Activated CD4-positive, CD25-positive, alpha-beta regulatory T cell treated with anti-CD3 and anti-CD28 coated beads, Interleukin-2, amount 50 U/mL, for 24 hours (primary cell): ENCODE data around the gene PSMG4.

Source experiments
- ATAC-seq, 2 donors: fragments of 150-1000 bp; cut with Tn5 transposase; one replicate each; pipeline ENCODE4 v1.10.0; 2021; ENCODE audit warnings: mild to moderate bottlenecking in 1 of 2, moderate library complexity in 1 of 2

Gene PSMG4

DNA sequence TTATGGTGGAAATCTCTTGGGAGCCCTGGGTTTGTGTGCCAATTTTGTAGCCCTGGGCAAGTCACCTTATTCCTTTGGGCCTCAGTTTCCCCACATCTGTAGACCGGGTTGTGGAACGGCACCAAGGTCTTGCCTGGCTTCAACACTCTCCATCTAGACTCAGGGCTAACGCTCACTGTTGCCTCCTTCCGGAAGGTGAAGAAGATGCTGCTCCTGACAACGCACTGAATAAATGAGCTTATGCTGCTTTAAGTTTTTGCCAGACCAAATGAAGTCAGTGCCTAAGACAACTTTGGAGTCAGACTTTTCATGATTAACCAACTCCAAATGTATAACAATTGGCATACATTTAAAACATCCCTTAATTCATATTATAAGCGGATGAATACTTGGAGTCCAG, 53.1 kb downstream of the PSMG4 start:
- no peak for ATAC-seq

DNA sequence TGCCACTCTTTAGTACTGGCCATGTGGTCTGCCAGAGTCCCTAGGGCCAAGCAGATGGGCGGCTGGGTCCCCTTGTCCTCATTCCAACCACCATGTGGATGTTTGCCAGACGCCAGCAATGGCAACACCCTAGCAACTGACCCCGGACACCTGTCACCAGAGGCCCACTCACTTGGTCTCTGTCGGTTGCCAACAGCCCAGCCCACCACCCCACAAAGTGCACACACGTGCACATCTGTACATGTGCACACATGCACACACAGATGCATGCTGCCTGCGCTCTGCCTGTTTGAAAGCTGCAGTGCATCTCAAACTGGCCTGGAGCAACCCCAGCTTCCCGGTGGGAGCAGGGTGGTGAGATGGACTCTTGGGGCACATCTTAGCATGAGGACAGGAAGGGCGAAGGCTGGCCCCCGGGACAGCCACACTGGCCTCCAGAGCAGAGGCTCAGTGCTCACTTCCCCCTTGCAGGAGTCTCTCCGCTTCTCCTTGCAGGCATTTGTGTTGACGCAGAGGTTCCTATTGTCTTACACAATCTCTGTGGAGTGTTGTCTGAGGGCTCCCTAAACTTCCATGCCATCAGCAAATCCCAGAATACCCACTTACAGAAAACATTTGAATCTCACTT, 54.0 kb downstream of the PSMG4 start:
- no peak for ATAC-seq

DNA sequence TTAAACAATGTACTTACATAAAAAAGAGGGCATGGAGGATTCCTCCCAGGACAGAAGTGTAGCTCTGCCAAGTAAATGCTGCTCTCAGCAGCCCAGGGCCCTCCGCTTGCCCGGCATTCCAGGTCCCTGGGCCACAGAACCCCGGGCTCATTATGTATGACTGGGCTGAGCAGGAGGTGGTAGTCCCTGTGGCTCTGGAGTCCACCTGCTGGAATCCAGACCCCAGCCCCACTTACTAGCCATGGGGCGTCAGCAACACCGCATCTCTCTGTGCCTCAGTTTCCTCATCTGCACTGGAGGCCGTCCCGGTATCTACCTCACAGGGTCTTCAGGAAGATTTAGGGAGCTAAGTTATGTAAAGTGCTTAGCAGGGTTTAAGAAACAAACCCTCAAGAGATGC, 55.4 kb downstream of the PSMG4 start:
- ATAC-seq, result no peak

DNA sequence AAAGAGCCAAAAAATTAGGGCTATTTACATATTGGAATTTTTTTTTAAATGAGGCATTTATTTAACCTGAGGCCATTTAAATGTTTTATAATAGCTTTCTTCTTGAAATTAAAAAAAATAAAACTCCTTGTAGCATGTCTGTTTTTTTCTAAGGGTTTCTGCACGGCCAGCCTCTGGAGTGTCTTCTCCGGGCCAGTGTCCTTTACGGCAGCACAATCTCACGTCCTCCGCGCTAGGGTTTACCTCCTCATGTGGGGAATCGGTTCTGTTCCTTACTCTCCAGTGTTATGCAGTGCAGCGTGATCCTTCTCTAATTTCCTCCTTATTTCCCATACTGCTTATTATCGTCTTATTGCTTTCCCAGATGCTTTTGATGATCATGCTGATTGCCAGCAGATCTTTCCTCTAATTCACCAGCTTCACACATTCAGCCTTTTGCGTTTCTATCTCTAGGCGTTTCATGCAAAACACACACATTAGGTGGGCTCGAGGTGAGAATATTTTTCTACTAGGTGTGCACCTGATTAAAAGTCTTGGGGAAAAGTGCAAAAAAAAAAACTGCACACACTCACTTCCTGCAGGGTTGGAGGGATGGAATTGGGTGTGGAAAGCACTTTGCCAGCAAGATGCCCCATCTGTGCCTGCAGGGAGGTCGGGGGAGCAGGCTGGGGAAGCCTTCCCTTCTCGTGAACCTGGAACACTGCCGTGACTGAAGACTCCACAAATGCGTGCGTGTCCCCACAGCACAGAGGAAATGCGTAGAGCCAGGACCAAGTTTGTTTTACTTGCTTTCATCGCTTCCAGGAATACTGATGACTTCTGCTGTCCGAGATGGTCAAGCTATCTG, 56.1 kb downstream of the PSMG4 start:
- ATAC-seq, result no peak

DNA sequence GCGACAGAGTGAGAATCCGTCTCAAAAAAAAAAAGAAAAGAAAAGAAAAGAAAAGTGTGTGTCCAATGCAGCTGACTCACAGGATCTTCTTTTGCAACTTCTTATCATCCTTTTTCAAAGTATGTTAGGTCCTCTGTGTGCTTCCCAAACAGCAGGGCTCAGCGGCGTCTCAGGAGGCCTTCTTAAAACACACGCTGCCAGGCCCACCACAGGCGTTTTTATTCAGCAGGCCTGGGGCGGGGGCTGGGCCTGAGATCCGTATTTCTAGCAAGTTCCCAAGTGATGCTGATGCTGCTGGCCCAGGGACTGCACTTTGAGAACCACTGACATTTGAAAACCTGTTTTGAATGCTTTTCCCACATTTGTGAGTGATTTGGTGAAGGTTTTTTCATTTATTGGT, 57.1 kb downstream of the PSMG4 start:
- ATAC-seq, result no peak

DNA sequence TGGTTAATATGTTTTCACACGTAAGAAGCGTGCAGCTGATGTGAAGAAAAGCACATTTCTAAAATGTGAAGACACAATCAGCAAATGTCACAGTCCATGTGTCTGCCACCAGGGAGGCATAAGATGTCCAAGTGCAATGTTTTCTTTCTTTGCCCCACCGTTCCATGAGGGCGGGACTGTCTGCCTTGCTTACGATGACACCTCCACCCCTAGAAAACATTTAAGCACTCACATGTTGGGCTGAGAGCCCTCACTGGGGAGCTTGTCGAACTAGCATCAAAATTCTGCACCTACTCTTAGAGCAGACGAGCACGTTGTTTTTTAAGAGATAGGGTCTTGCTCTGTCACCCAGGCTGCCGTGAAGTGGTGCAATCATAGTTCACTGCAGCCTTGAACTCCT, 57.6 kb downstream of the PSMG4 start:
- no peak for ATAC-seq

DNA sequence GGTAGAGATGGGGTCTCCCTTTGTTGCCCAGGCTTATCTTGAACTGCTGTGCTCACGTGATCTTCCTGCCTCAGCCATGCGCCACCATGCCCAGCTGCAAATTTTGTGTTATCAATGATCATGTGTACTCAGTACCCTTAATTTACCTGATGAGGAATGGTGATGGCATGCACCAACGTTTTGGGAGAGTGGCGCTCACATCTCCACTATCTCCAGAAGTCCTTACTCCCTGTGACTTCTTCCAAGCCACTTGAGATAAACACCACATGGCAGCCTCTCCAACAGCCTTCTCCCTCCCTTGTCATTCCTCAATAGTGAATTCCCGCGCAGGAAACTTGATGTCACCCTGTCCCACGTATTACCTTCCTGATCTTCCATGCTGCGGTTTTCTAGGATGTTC, 58.1 kb downstream of the PSMG4 start:
- ATAC-seq, result no peak
